GM18861 (cell line): ENCODE results near the gene NUP210.

Experiments
- ATAC-seq: cut with Tn5 transposase; IDR thresholded peaks from one replicate; pipeline ENCODE4 v1.9.1; 2021; ENCODE audit not compliant: unreplicated experiment

NUP210 gene

GRCh38 chr3:13325892-13326443 is 94.2 kb downstream of the NUP210 start:
- no peak for ATAC-seq

GRCh38 chr3:13324835-13325501 is 95.2 kb downstream of the NUP210 start:
- no peak for ATAC-seq

- no peak for ATAC-seq
Measured at GRCh38 chr3:13323822-13324221, 96.3 kb downstream of the NUP210 start.

- ATAC-seq: no peak
Measured at GRCh38 chr3:13322324-13322723, 97.8 kb downstream of the NUP210 start.

GRCh38 chr3:13319564-13320220 is 100.4 kb downstream of the NUP210 start:
- ATAC-seq: no peak

- no peak for ATAC-seq
Measured at GRCh38 chr3:13318626-13319470, 101.3 kb downstream of the NUP210 start.

- ATAC-seq: no peak
Measured at GRCh38 chr3:13317596-13318320, 102.4 kb downstream of the NUP210 start.

GRCh38 chr3:13316603-13317002 is 103.5 kb downstream of the NUP210 start:
- no peak for ATAC-seq

GRCh38 chr3:13314877-13315276 is 105.2 kb downstream of the NUP210 start:
- no peak for ATAC-seq

- no peak for ATAC-seq
Measured at GRCh38 chr3:13313813-13314212, 106.3 kb downstream of the NUP210 start.

- no peak for ATAC-seq
Measured at GRCh38 chr3:13309004-13309403, 111.1 kb downstream of the NUP210 start.

GRCh38 chr3:13308380-13308801 is 111.7 kb downstream of the NUP210 start:
- no peak for ATAC-seq

- no peak for ATAC-seq
Measured at GRCh38 chr3:13307041-13307440, 113.1 kb downstream of the NUP210 start.

- no peak for ATAC-seq
Measured at GRCh38 chr3:13305623-13306022, 114.5 kb downstream of the NUP210 start.

- ATAC-seq: no peak
Measured at GRCh38 chr3:13303410-13303809, 116.7 kb downstream of the NUP210 start.

- ATAC-seq: peak; percentile 52
Measured at GRCh38 chr3:13301286-13301987, 118.7 kb downstream of the NUP210 start.

GRCh38 chr3:13300546-13301285 is 119.4 kb downstream of the NUP210 start:
- no peak for ATAC-seq

- no peak for ATAC-seq
Measured at GRCh38 chr3:13299531-13300155, 120.5 kb downstream of the NUP210 start.

- ATAC-seq: no peak
Measured at GRCh38 chr3:13296662-13297061, 123.5 kb downstream of the NUP210 start.
